Measurements from ENCODE around the gene C13orf46. TPM values are rescaled to one million over a fixed set of nuclear protein-coding genes. Genes with fewer than 3 reads are reported as not detected.

Gene C13orf46
- total and polyA plus RNA-seq, 2 of the 8 experiments (the other 6 are each of a cell fraction or from before 2014, with no cell fraction given), result 0.23 to 0.28 TPM

GRCh38 chr13:113917594-113918371 lies 56.1 kb downstream of the C13orf46 start:
- CTCF ChIA-PET (ENCODE audit: partially characterized antibody), result interaction anchor here (1.0 to 2.6 kb wide), 4 partner anchors 9 to 116 kb away, joined by 3 to 8 read pairs (median 4); no protein-coding TSS in a partner anchor
- Histone ChIP-seq H3K9me3 (ENCODE audit: insufficient read depth in 2 of 2, low read depth in 1 of 2, low read length in 1 of 2) (peaks cover 6% of the 10 kb centered on the region in 2 experiments; a peak in 2 of 4 replicates), H3K4me2 (ENCODE audit: insufficient read depth in 1 of 2, low read depth in 2 of 2, low read length in 2 of 2) (no peak overlapping the region), H3K36me3 (ENCODE audit: control insufficient read depth in 2 of 4, insufficient read depth in 4 of 4, low read length in 3 of 4) (no peaks in the 10 kb centered on the region), H3K79me2 (ENCODE audit: control insufficient read depth in 1 of 2, insufficient read depth in 2 of 2, low read length in 2 of 2) (no peaks in the 10 kb centered on the region), H3K27me3 (replicated peaks in 1 of 4; ENCODE audit: control insufficient read depth in 3 of 4, extremely low read depth in 1 of 4, insufficient read depth in 3 of 4, low read length in 3 of 4) (peaks cover 0 to 5% (median 0%) of the 10 kb centered on the region in 4 experiments; a peak in 1 of 7 replicates), H2BK5ac (ENCODE audit: low read depth, low read length) (no peak overlapping the region), H3K56ac (replicated peaks; ENCODE audit: insufficient read length, low read depth, low read length) (no peak overlapping the region), H3K23ac (ENCODE audit: insufficient read length) (no peak overlapping the region), H3K4ac (replicated peaks; ENCODE audit: insufficient read length, low read depth, low read length) (no peak overlapping the region), H2AFZ (ENCODE audit: low read length) (no peak overlapping the region), H3K18ac (ENCODE audit: extremely low read depth, low read length) (no peak overlapping the region), H4K5ac (ENCODE audit: insufficient read length, low read depth, low read length) (no peak overlapping the region), H3K4me3 (ENCODE audit: extremely low read depth in 1 of 4, insufficient read depth in 2 of 4, low read depth in 3 of 4, low read length in 4 of 4) (no peak overlapping the region), H3K23me2 (ENCODE audit: low read depth, low read length) (no peaks in the 10 kb centered on the region), H2BK120ac (replicated peaks; ENCODE audit: low read depth, low read length) (no peak overlapping the region), H4K91ac (replicated peaks; ENCODE audit: insufficient read length, low read length) (no peak overlapping the region), H2BK12ac (ENCODE audit: low read depth, low read length) (no peak overlapping the region), H3K79me1 (ENCODE audit: low read depth, low read length) (no peaks in the 10 kb centered on the region), H3K9ac (replicated peaks in 1 of 4; ENCODE audit: extremely low read depth in 1 of 4, low read depth in 3 of 4, low read length in 3 of 4) (no peak overlapping the region), H2AK5ac (ENCODE audit: low read depth, low read length) (no peak overlapping the region), H2BK20ac (ENCODE audit: low read length) (no peak overlapping the region), H3K4me1 (replicated peaks in 1 of 4; ENCODE audit: control insufficient read depth in 3 of 4, insufficient read depth in 4 of 4, low read length in 3 of 4) (no peaks in the 10 kb centered on the region), H4K20me1 (replicated peaks in 1 of 2; ENCODE audit: control insufficient read depth in 1 of 2, insufficient read depth in 2 of 2, low read length in 2 of 2) (no peaks in the 10 kb centered on the region), H4K8ac (ENCODE audit: extremely low read depth, insufficient read depth, low read length) (no peak overlapping the region; the same call in none of the 2 replicates), H3K27ac (ENCODE audit: low read depth, low read length) (no peak overlapping the region), H3K14ac (ENCODE audit: insufficient read length) (no peak overlapping the region), H2BK15ac (ENCODE audit: low read length) (no peak overlapping the region)
- POLR2A ChIA-PET (ENCODE audit: partially characterized antibody), result no interaction called here
- DNase-seq (ENCODE audit: low read depth in 1 of 2, low spot score in 2 of 2) (peak in 1 of 2 experiments; percentile 43), FAIRE-seq (no peak)
- 90% methylated on average over 29 of the region's 29 CpGs; no CpG with 5 or more reads in 1 of the 2 experiments for WGBS, 2 experiments (ENCODE audit: extremely low coverage in 1 of 2, insufficient coverage in 1 of 2, insufficient read length in 1 of 2, insufficient replicate concordance in 2 of 2, low coverage in 1 of 2, low lambda C conversion rate in 2 of 2, missing lambda C conversion rate in 1 of 2)
- TF ChIP-seq CHD2 (IDR thresholded peaks at IDR 0.05; ENCODE audit: low read length) (no peak), RNF2 (IDR thresholded peaks at IDR 0.05; ENCODE audit: borderline replicate concordance, low read depth, low read length, missing control alignments, poor library complexity, severe bottlenecking) (no peak), KDM5A (IDR thresholded peaks at IDR 0.05; ENCODE audit: low read length) (no peak), CTBP2 (IDR thresholded peaks at IDR 0.05; ENCODE audit: borderline replicate concordance, insufficient read depth, insufficient read length, low read length) (no peak), GABPA (IDR thresholded peaks at IDR 0.05; ENCODE audit: borderline replicate concordance, insufficient read depth, low read length) (no peak), SUZ12 (IDR thresholded peaks at IDR 0.05; ENCODE audit: low read length) (no peak), RBBP5 (IDR thresholded peaks at IDR 0.05; ENCODE audit: borderline replicate concordance, low read depth, low read length) (no peak), CBX5 (IDR thresholded peaks at IDR 0.05; ENCODE audit: low read depth, low read length) (no peak), ATF3 (IDR thresholded peaks at IDR 0.05; ENCODE audit: insufficient read depth, low read depth, low read length) (no peak)

All from H1 (cell line).